Neural cell (in vitro differentiated cells): ENCODE data around the gene SLCO1A2.

Experiments
- CTCF ChIP-seq: fragments of 450-650 bp; IDR thresholded peaks from 2 replicates; pipeline ENCODE4 v1.5.1; 2014; ENCODE audit warnings: antibody characterized with exemption, mild to moderate bottlenecking, moderate library complexity; ENCODE audit not compliant: poor library complexity, severe bottlenecking
- EP300 ChIP-seq: fragments of 450-650 bp; conservative IDR thresholded peaks from 2 replicates; pipeline ENCODE4 v1.6.1; 2014; ENCODE audit warnings: antibody characterized with exemption, mild to moderate bottlenecking, moderate library complexity; ENCODE audit not compliant: poor library complexity, severe bottlenecking
- EZH2 ChIP-seq: fragments of 200-600, 300-800 bp; shearing (Covaris generic), sonication (generic); IDR thresholded peaks from 2 replicates; pipeline ENCODE4 v1.6.1; 2014; ENCODE audit warnings: antibody characterized with exemption, low read length, borderline replicate concordance, mild to moderate bottlenecking; ENCODE audit not compliant: insufficient read depth, poor library complexity, severe bottlenecking
- MXI1 ChIP-seq: fragments of 450-650 bp; conservative IDR thresholded peaks from 2 replicates; pipeline ENCODE4 v1.6.1; 2014; ENCODE audit warnings: antibody characterized with exemption, mild to moderate bottlenecking; ENCODE audit not compliant: poor library complexity, severe bottlenecking
- POLR2AphosphoS5 ChIP-seq: IDR thresholded peaks from 2 replicates; pipeline ENCODE4 v1.6.1; 2012
- RAD21 ChIP-seq: fragments of 450-650 bp; conservative IDR thresholded peaks from 2 replicates; pipeline ENCODE4 v1.6.1; 2014; ENCODE audit warnings: antibody characterized with exemption, mild to moderate bottlenecking, moderate library complexity
- REST ChIP-seq: IDR thresholded peaks from 2 replicates; pipeline ENCODE4 v1.6.1; 2012; ENCODE audit warnings: borderline replicate concordance
- SMC3 ChIP-seq: fragments of 450-650 bp; conservative IDR thresholded peaks from 2 replicates; pipeline ENCODE4 v1.6.1; 2014; ENCODE audit warnings: antibody characterized with exemption, mild to moderate bottlenecking, moderate library complexity; ENCODE audit not compliant: poor library complexity
- TAF1 ChIP-seq: IDR thresholded peaks from 2 replicates; pipeline ENCODE4 v1.6.1; 2012; ENCODE audit warnings: low read depth

- TF ChIP-seq CTCF (no peak), REST (no peak), SMC3 (no peak), EZH2 (no peak), EP300 (no peak), TAF1 (no peak), MXI1 (no peak), RAD21 (no peak), POLR2AphosphoS5 (no peak)
These were observed 34.6 kb upstream of the SLCO1A2 start for GRCh38 chr12:21369141-21369980.
